Measurements from ENCODE around the gene ZDHHC7.

Gene ZDHHC7

DNA sequence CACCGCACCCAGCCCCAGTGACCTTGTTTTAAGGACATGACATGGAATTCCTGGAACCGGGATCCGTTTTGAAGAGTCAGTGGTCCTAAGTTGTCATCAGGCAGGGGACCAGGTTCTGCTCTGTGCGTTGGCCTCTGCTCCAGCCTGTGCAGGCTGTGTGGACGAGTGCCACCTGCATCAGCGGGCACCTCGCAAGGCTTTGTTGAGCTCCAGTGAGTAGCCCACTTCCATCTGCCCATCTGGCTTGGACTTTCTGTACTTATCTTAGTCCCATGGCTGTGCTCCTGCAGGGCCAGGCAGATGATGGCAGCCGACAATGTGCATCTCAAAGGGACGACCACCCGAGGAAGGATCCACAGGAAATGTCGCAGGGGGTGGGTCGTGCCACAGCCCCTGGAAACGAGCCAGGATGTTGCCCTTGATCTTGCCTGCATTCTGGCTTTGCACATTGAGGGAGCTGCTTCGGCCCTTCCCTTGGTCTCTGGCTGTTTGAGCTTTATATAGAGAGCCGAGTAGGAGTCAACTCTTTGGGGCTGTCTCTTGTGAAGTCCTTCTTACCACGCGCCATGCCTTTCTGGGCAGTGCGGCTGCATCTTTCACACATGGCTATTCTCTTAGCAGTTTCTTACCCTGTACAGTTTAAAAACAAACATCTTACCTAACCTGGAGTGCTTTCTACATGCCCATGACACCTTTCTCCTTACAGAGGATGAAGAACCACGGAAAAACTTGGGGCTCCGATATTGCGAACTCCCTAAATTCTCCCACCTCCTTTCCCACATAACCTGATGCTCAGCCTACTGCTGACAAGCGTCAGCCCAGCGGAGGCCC lies 34.5 kb upstream of the ZDHHC7 start:
- TF ChIP-seq, protein P1, sequence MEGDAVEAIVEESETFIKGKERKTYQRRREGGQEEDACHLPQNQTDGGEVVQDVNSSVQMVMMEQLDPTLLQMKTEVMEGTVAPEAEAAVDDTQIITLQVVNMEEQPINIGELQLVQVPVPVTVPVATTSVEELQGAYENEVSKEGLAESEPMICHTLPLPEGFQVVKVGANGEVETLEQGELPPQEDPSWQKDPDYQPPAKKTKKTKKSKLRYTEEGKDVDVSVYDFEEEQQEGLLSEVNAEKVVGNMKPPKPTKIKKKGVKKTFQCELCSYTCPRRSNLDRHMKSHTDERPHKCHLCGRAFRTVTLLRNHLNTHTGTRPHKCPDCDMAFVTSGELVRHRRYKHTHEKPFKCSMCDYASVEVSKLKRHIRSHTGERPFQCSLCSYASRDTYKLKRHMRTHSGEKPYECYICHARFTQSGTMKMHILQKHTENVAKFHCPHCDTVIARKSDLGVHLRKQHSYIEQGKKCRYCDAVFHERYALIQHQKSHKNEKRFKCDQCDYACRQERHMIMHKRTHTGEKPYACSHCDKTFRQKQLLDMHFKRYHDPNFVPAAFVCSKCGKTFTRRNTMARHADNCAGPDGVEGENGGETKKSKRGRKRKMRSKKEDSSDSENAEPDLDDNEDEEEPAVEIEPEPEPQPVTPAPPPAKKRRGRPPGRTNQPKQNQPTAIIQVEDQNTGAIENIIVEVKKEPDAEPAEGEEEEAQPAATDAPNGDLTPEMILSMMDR (IDR thresholded peaks at IDR 0.05; ENCODE audit: insufficient read depth, low read length, missing control alignments) = no peak
- no peak overlapping the region for H3K4me3 ChIP-seq (ENCODE audit: low read depth, low read length)
- ChIA-PET POLR2A (no interaction called here), CTCF (interaction anchor here (1.1 to 1.4 kb wide), 2 partner anchors 10 to 12 kb away, joined by 4 to 7 read pairs; no protein-coding TSS in a partner anchor)
- DNase-seq (ENCODE audit: low read depth, low spot score) = no peak

DNA sequence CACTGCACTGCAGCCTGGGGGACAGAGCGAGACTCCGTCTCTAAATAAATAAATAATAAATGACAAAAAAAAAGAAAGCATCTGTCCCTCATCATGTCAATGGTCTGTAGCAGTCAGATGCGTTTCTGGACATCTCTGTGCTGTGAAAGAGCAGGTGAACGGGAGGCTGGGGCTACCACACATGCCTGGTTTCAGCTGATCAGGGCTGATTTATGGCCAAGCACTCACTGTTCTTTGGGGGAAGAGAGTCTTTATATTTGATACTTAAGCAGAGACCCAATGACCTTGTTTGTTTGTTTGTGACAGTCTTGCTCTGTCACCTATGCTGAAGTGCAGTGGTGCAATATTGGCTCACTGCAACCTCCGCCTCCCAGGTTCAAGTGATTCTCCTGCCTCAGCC lies 33.7 kb upstream of the ZDHHC7 start:
- CTCF ChIA-PET = no interaction called here
- H3K4me3 ChIP-seq (ENCODE audit: low read depth, low read length) = no peak overlapping the region
- no peak for DNase-seq (ENCODE audit: low read depth, low spot score)
- TF ChIP-seq, protein P1 (IDR thresholded peaks at IDR 0.05; ENCODE audit: insufficient read depth, low read length, missing control alignments) = no peak
- POLR2A ChIA-PET = no interaction called here

DNA sequence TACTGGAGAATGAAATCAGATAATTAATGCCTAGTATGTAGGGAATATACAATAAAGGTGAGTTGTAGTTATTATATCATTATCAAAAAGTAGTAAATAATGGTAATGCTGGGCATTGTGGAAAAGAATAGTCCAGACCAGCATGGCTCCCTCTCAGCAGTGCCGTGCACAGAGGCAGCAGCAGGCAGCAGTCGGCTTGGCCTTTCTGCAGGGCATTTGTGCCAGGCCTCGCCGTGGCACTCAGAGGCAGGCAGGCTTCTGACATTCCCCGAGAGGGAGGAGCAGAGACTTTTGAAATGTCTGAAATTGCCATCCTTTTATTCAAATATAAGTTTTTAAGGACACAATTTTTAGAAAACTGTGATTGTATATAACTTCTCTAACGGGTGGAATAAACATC lies 31.3 kb upstream of the ZDHHC7 start:
- POLR2A ChIA-PET = no interaction called here

DNA sequence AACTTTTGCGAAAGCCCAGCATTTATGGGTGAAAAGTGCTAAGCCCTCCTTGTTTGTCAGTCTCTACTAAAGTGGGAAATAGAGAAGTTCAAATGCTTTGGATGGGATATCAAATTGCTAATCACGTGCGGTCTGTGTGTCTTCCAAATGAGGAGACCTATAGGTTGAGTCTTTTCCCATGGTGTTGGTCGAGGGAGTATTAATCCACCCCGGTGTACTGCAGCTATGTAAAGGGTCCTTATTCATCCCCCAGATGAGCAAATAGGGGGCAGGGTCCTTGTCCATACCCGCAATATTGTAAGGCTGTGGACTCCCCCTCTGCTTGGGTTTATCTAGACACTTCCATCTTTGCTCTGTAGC lies 30.8 kb upstream of the ZDHHC7 start:
- TF ChIP-seq, protein P1 (IDR thresholded peaks at IDR 0.05; ENCODE audit: insufficient read depth, low read length, missing control alignments) = no peak
- ChIA-PET CTCF (interaction anchor here (1.3 kb wide), 1 partner anchor 9 kb away, joined by 4 read pairs; no protein-coding TSS in a partner anchor), POLR2A (no interaction called here)
- H3K4me3 ChIP-seq (ENCODE audit: low read depth, low read length) = no peak overlapping the region
- no peak for DNase-seq (ENCODE audit: low read depth, low spot score)

More for the DNA sequence above, 31.3 kb upstream of the ZDHHC7 start:
- TF ChIP-seq, protein P1 (IDR thresholded peaks at IDR 0.05; ENCODE audit: insufficient read depth, low read length, missing control alignments) = no peak
- H3K4me3 ChIP-seq (ENCODE audit: low read depth, low read length) = no peak overlapping the region
- CTCF ChIA-PET = interaction anchor here (1.2 to 1.3 kb wide), 2 partner anchors 9 to 14 kb away, joined by 4 to 6 read pairs; no protein-coding TSS in a partner anchor
- DNase-seq (ENCODE audit: low read depth, low spot score) = no peak

DNA sequence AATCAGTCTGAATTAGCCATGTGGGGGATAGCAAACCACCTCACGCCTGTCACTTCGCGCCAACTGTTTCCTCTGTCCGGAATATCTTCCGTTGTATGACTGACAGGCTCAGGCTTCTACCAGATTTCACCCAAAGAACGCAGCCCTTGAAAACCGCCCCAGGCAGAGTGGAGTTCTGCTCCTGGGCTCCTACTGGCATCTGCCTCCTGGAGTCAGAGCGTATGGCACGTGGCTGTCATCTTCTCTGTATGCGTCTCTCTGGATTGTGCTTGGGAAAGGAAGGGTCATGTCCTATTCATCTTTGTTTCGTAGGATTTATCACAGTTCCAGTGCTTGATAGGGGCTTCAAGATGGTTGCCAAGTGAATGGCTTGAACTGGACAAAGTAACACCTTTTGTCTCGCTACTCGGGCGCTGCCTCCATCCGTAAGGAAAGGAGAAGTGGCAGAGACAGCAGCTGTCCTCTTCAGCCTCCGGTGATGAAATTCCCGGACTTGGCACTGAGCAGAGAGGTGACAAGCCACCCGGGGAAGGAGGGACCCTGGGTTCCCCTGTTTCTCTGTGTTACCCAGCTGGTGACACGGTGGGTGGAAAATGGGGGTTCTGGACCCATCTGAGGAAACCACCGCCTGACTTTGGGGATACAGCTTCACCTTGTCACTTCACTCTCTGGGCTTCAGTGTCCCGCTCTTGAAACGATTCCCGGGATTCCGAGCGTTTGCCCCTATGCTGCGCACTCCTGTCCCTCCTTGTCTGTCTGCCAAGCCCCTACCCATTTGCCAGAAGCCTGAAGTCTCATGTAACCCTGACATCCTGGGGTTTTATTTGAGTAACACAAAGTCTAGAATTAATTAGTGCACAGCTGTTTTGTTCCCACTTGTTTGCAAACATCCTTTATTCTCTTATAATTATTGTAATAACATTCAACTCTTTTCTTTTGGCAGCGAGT lies 30.2 kb upstream of the ZDHHC7 start:
- CTCF ChIA-PET = interaction anchor here (1.6 kb wide), 1 partner anchor 11 kb away, joined by 3 read pairs; no protein-coding TSS in a partner anchor
- no peak for DNase-seq (ENCODE audit: low read depth, low spot score)
- TF ChIP-seq, protein P1 (IDR thresholded peaks at IDR 0.05; ENCODE audit: insufficient read depth, low read length, missing control alignments) = no peak
- H3K4me3 ChIP-seq (ENCODE audit: low read depth, low read length) = no peak overlapping the region
- POLR2A ChIA-PET = no interaction called here

DNA sequence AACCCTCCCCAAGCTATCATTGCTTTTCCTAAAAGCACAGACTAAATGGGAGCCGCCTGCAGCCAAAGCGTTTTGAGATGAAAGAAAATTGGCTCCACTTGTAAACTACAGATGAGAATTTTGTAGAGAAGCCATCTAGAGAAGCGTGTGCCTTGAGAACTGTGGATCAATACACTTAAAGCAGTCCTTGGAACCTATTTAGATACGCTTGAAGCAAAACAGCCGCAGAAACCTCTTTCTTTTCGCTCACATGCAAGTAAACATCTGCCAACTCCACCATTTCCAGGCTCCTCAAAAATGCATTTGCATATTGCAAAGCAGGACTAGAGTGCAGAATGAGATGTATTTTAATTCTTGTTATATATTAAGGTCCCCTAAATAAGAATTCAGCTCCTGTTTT lies 29.4 kb upstream of the ZDHHC7 start:
- ChIA-PET POLR2A (no interaction called here), CTCF (interaction anchor here (1.6 kb wide), 1 partner anchor 11 kb away, joined by 3 read pairs; no protein-coding TSS in a partner anchor)
- H3K4me3 ChIP-seq (ENCODE audit: low read depth, low read length) = no peak overlapping the region
- DNase-seq (ENCODE audit: low read depth, low spot score) = no peak
- TF ChIP-seq, protein P1 (IDR thresholded peaks at IDR 0.05; ENCODE audit: insufficient read depth, low read length, missing control alignments) = no peak
